ENCODE data around the gene MGAT4D.
A peak's percentile ranks its signal among the peaks of the same experiment; 100 is the strongest.
"Not testable (repeated sequence)": the region's sequence is repeated elsewhere in the genome, so short reads cannot be mapped to it uniquely, and the experiment has no call there.

MGAT4D gene

DNA sequence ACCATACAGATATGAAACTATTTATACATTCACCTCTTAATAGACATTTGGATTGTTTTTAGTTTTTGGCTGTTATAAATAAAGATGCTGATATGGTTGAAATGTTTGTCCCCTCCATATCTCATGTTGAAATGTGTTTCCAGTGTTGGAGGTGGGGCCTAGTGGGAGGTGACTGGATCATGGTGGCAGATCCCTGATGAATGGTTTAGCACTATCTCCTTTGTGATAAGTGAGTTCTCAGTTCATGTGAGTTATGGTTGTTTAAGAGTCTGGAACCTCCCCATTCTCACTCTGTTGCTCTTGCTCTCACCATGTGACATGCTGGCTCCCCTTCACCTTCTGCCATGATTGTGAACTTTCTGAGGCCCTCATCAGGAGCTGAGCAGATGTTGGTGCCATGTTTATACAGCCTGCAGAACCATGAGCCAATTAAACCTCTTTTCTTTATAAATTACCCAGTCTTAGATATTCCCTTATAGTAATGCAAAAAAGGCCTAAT lies 58.4 kb downstream of the MGAT4D start:
- no peak for DNase-seq

DNA sequence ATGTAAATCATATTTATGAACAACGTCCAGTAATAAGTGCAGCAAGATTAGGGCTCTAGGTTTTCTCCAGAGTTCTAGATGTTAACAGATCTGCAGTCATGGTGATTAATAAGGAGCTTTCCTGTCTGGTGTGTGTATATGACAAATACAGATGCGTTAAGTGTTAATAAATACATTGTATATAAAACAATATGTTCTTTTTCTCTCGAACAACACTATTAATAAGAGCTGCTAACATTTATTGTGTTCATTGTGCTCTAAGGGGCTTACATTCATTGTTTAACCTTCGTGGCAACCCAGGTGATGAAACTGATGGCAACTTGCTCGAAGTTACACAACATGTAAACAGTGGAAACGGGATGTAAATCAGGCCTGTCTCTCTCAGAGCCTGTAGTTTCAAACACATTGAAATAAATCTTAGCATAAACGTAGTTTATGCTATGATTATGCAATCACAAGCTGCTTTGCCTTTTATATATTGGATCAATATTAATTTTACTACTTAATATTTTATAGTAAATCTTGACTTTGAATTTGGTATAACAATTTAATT lies 70.1 kb downstream of the MGAT4D start:
- no peak for DNase-seq

DNA sequence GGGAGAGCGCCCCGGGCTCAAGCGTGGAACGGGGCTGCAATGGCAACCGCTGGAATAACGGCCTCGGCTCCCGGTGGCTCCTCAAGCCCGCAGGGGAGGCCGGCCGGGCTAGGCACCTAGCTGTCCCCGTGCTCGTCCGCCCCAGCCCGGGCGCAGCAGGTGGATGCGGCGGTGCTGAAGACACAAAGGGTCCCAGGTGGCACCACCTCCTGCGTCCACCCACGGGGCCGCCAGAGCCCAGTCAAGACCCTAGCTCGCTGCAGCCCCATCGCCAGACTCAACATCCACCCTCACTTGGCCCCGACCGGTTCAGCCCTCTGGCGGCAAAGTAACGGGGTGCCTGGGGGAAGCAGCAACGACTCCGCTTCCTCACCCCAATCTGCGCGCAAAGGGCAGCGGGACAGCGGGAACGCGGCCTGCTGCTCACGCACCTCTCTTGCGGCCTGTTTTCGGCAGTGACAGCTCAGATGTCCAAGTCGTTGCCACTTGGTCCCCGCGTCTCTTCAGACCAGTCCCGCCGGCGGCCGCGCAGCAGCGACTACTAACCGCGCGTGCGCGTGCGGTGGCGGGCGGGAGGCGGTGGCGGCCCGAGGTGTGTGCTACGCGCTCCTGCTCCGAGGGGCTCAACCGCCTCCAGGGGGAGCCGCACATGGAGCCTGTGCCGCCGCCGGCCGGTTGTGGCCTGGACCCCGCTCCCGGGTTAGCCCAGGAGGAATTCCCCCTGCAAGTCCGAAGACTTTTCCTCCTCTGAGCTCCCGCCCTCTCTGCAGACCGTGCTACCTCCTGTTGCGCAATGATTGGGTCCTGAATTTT lies 70.8 kb downstream of the MGAT4D start, which contains the start of gene CLGN:
Gene CLGN (minus strand): TSS at position 543 of the 813 bp plus-strand sequence. CDS start 14,570 bp downstream, outside the sequence.
- peak; percentile 96 for DNase-seq

DNA sequence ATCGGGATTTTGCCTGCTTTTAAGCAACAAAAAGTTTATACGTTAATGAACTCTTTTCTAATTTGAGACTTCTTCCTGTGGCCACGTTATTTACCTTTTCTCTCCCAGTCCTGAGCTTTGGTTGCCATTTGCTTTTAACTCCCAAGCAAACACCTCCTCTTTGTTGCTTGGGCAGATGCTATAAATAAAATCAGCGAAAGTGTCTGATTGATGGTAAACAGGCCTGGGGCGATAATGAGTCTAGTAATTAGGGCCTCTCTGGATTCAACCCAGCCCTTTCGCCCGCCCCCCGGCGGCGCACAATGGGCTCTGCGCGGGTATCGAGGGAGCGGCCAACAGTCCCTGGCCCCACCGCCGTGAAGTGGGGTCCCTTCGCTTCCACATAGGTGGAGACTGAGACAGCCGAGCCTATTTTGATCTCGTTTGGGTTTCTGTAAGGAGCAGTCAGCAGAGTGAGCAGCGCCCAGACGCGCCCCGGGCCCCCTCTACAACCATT lies 71.4 kb downstream of the MGAT4D start:
- DNase-seq, result no peak

DNA sequence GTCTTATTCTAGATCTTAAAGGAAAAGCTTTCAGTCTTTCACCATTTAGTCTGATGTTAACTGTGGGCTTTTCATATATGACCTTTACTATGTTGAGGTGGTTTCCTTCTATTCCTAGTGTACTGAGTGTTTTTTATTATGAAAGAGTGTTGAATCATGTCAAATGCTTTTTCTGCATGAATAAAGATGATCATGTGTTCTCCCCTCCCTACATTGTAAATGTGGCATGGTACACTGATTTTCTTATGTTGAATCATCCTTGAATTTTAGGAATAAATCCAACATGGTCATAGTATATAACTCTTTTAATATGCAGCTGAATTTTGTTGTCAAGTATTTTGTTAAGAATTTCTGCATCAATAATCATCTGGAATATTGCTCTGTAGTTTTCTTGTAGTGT lies 75.0 kb downstream of the MGAT4D start:
- no peak for DNase-seq

DNA sequence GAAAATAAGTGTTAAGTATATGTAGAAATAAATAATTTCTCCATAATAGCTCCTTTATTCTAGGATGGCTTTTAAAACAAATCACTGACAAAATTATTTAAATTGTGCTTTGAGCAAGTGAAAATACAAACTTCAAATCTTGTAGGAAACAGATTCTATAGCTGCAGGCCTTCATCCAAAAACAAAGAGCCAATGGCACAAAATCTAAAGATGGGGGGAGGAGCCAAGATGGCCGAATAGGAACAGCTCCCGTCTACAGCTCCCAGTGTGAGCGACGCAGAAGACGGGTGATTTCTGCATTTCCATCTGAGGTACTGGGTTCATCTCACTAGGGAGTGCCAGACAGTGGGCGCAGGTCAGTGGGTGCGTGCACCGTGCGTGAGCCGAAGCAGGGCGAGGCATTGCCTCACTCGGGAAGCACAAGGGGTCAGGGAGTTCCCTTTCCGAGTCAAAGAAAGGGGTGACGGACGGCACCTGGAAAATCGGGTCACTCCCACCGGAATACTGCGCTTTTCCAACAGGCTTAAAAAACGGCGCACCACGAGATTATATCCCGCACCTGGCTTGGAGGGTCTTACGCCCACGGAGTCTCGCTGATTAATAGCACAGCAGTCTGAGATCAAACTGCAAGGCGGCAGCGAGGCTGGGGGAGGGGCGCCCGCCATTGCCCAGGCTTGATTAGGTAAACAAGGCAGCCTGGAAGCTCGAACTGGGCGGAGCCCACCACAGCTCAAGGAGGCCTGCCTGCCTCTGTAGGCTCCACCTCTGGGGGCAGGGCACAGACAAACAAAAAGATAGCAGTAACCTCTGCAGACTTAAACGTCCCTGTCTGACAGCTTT lies 84.7 kb downstream of the MGAT4D start:
- DNase-seq, result not testable (repeated sequence)

DNA sequence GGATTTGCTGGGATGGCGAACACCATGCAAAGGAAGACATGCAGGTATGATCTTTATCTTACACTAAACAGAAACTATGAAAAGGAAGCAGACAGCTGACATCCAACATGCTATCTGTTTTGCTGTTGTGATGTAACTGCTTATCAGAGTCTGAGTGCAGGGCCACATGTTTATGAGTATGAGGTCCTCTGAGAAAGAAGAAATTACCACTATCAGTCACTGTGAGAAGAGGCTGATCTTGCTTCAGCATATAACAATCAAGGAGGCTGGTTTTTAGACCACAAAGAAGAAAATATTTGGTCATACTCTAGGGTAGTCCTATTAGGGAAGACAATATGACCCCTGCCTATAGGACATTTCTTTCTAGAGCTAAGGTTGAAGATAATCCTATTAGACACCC lies 89.1 kb downstream of the MGAT4D start:
- DNase-seq, result no peak

DNA sequence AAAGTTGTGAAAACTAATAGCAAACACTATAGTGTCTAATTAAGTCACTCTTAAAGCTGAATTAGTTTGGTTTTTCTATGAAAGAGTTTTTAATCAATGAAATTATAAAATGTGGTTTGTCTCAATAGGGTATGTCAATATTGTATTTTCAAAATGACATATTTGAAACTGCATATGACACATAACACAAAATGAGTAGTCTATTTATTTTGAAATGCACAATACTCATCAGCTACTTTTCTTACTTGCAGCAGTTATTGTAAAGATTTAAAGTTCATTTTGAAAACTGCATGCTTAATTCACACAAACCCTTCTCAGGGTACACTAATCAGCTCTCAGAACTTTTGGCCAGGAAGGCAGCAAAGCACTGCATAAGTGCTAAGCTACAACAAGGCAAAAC lies 91.8 kb downstream of the MGAT4D start:
- DNase-seq, result no peak

DNA sequence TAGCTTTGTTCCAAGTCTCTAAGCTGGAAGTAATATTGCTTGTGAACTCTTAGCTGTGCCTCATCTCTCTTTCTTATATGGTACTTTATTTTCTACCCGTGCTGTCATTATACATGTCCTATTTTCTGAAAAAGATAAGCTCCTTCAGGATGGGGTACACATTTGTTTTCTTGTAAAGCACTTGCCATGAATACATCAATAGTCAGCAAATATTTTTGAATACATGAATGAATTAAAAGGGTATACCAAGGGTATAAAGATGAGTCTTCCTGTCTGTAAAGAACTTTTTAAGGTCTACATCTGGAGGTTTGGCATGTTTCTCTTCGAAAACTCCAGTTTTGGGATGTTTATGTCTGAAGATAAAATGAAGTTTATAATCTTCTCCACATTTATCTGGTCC lies 98.0 kb downstream of the MGAT4D start:
- no peak for DNase-seq

DNA sequence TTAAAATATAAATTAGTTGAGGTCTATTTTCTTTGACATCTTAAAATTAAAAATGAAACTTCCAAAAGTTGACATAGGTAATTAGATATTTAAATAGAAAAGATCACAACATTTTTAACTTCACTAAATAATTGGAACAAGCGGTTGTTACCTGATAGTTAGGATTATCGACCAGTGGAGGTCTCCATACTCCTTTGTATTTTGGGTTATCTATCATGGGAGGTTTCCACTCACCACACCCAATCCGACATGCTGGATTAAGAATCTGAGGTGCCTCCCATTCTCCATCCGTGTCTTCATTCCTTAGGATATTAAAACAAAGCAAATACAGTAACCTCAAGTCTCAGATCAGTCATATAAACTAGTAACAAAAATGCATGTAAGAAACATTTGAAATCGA lies 102.4 kb downstream of the MGAT4D start:
- DNase-seq, result no peak

Data from right kidney (tissue), 1 donor.